ENCODE measurements around the gene KLF9. TPM values are rescaled to one million over a fixed set of nuclear protein-coding genes. Genes with fewer than 3 reads are reported as not detected.
A peak's percentile ranks its signal among the peaks of the same experiment; 100 is the strongest.

The KLF9 gene
- total RNA-seq, 4 donors from 2014 or later: 60.3 to 111 (median 82.9) TPM

- 29% methylated on average over 2 of the region's 2 CpGs for WGBS, 2 donors (ENCODE audit: low coverage in 1 of 2)
- peak overlapping the region; percentile 99 to 100 (median 100) for H3K27ac ChIP-seq
- peak overlapping the region in 3 of 4 donors; percentile 89 to 96 (median 94) for H3K4me3 ChIP-seq
- H3K36me3 ChIP-seq: no peaks in the 10 kb centered on the region
- peaks cover 32 to 63% (median 61%) of the 10 kb centered on the region in 4 donors for H3K4me1 ChIP-seq
- no peaks in the 10 kb centered on the region for H3K27me3 ChIP-seq
- DNase-seq: no peak
- intact Hi-C loops (cut with DNase I; ENCODE audit: low total_unique reads): loop anchor here (10.0 kb wide), 3 partner anchors 365 to 1955 kb away; partner anchors contain the start of genes MAMDC2 and ZFAND5
- in situ Hi-C loops (cut with MboI; ENCODE audit: low pct_ligation_motif_present in 1 of 4, low pct_unique_long_range_greater_than_20kb in 1 of 4, low sequenced_read_pairs in 3 of 4): loop anchor here in 3 of 4 donors (10.0 kb wide), 3 partner anchors 65 to 185 kb away; no protein-coding TSS in a partner anchor
- TF ChIP-seq POLR2AphosphoS5 (IDR thresholded peaks at IDR 0.05): no peak
- TF ChIP-seq POLR2A (IDR thresholded peaks at IDR 0.05): no peak
- TF ChIP-seq EP300 (IDR thresholded peaks at IDR 0.05; ENCODE audit: low read depth): no peak
- TF ChIP-seq, protein P1, sequence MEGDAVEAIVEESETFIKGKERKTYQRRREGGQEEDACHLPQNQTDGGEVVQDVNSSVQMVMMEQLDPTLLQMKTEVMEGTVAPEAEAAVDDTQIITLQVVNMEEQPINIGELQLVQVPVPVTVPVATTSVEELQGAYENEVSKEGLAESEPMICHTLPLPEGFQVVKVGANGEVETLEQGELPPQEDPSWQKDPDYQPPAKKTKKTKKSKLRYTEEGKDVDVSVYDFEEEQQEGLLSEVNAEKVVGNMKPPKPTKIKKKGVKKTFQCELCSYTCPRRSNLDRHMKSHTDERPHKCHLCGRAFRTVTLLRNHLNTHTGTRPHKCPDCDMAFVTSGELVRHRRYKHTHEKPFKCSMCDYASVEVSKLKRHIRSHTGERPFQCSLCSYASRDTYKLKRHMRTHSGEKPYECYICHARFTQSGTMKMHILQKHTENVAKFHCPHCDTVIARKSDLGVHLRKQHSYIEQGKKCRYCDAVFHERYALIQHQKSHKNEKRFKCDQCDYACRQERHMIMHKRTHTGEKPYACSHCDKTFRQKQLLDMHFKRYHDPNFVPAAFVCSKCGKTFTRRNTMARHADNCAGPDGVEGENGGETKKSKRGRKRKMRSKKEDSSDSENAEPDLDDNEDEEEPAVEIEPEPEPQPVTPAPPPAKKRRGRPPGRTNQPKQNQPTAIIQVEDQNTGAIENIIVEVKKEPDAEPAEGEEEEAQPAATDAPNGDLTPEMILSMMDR (IDR thresholded peaks at IDR 0.05): no peak
- H3K9me3 ChIP-seq: no peaks in the 10 kb centered on the region
These were observed 4.7 kb downstream of the KLF9 start for GRCh38 chr9:70409800-70410199.

GRCh38 chr9:70409280-70409679 is 5.2 kb downstream of the KLF9 start:
- Histone ChIP-seq H3K27me3 (no peaks in the 10 kb centered on the region), H3K27ac (peak overlapping the region; percentile 99 to 100 (median 100)), H3K36me3 (no peaks in the 10 kb centered on the region), H3K4me3 (peak overlapping the region in 3 of 4 donors; percentile 2 to 96 (median 89)), H3K4me1 (peaks cover 34 to 64% (median 64%) of the 10 kb centered on the region in 4 donors), H3K9me3 (no peaks in the 10 kb centered on the region)
- intact Hi-C loops (cut with DNase I; ENCODE audit: low total_unique reads) (no loop called here), in situ Hi-C loops (cut with MboI; ENCODE audit: low pct_ligation_motif_present in 1 of 4, low pct_unique_long_range_greater_than_20kb in 1 of 4, low sequenced_read_pairs in 3 of 4) (loop anchor here in 3 of 4 donors (10.0 kb wide), 3 partner anchors 64 to 186 kb away; no protein-coding TSS in a partner anchor)
- peak in 1 of 3 donors; percentile 19 for TF ChIP-seq POLR2AphosphoS5 (IDR thresholded peaks at IDR 0.05)
- TF ChIP-seq, protein P1 (IDR thresholded peaks at IDR 0.05): no peak
- TF ChIP-seq POLR2A (IDR thresholded peaks at IDR 0.05): no peak
- TF ChIP-seq EP300 (IDR thresholded peaks at IDR 0.05; ENCODE audit: low read depth): no peak
- WGBS, 2 donors (ENCODE audit: low coverage in 1 of 2): 52 to 78% methylated on average over 3 of the region's 3 CpGs
- no peak for DNase-seq

DNA sequence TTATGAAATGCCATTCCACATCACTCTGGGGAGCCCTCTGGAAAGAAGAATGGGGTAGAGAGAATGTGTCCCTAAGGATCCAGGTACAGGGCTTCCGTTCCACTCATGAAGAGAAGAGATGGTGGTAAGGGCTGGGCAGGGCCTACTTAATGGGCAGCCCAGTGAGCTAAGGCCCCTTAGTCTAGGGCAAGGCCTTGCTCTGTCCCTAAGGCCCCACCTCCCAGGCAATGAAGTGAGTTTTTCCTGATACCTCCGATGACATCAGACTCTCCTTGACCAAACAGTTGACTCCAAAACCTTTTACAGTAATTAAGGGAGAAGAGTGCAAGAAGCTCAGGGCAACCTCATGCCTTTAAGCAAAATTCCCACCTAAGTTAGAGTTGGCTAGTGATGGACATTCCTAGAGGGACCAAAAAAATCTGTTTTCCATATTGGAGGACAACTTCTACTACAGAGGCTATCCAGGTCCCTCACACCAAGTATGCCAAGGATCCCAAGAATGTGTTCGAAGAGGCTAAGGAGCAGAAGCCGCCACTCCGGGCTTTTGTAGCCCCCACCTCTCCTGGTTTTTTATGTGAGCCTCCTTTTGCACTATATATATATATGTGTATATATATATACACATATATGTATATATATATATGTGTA is 5.9 kb downstream of the KLF9 start:
- TF ChIP-seq POLR2A (IDR thresholded peaks at IDR 0.05) (no peak), POLR2AphosphoS5 (IDR thresholded peaks at IDR 0.05) (peak in 2 of 3 donors; percentile 20 to 39)
- TF ChIP-seq, protein P1 (IDR thresholded peaks at IDR 0.05): no peak

DNA sequence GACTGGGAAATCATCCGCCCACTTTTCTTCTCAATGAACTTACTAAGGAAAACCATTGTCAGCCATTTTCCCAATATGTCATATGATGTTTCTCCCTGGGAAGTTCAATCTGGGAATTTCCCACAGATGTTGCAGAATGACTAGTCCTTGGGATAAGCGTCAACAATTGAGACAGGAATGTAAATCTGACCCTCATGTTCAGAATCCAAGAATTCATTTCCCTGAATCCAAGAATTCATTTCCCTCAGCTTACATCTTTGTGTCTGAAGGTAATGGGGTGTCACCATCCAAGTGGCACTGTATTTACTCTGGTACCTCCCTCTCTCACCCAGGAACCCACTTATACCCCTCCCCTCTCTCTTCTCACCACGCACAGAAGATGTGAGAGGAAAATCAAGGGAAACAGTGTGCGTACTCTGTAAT is 7.4 kb downstream of the KLF9 start:
- intact Hi-C loops (cut with DNase I; ENCODE audit: low total_unique reads): no loop called here
- no peak for DNase-seq
- Histone ChIP-seq H3K4me3 (peak overlapping the region in 1 of 4 donors; percentile 24), H3K4me1 (peaks cover 40 to 86% (median 82%) of the 10 kb centered on the region in 4 donors), H3K27me3 (no peaks in the 10 kb centered on the region), H3K9me3 (no peaks in the 10 kb centered on the region), H3K27ac (peak overlapping the region; percentile 81 to 86 (median 82)), H3K36me3 (no peaks in the 10 kb centered on the region)
- in situ Hi-C loops (cut with MboI; ENCODE audit: low pct_ligation_motif_present in 1 of 4, low pct_unique_long_range_greater_than_20kb in 1 of 4, low sequenced_read_pairs in 3 of 4): loop anchor here in 3 of 4 donors (10.0 kb wide), 3 partner anchors 62 to 188 kb away; no protein-coding TSS in a partner anchor
- 67 to 68% methylated on average over 3 to 4 of the region's 4 CpGs for WGBS, 2 donors (ENCODE audit: low coverage in 1 of 2)
- TF ChIP-seq POLR2AphosphoS5 (IDR thresholded peaks at IDR 0.05): peak in 2 of 3 donors; percentile 51 to 68
- TF ChIP-seq POLR2A (IDR thresholded peaks at IDR 0.05): no peak

More for the DNA sequence above, 5.9 kb downstream of the KLF9 start:
- peak overlapping the region in 1 of 4 donors; percentile 24 for H3K4me3 ChIP-seq
- in situ Hi-C loops (cut with MboI; ENCODE audit: low pct_ligation_motif_present in 1 of 4, low pct_unique_long_range_greater_than_20kb in 1 of 4, low sequenced_read_pairs in 3 of 4): loop anchor here in 3 of 4 donors (10.0 kb wide), 3 partner anchors 64 to 186 kb away; no protein-coding TSS in a partner anchor
- 80 to 85% methylated on average over 2 to 5 of the region's 5 CpGs for WGBS, 2 donors (ENCODE audit: low coverage in 1 of 2)
- no peaks in the 10 kb centered on the region for H3K9me3 ChIP-seq
- DNase-seq: no peak
- no peaks in the 10 kb centered on the region for H3K36me3 ChIP-seq
- intact Hi-C loops (cut with DNase I; ENCODE audit: low total_unique reads): no loop called here
- peak overlapping the region; percentile 81 to 86 (median 82) for H3K27ac ChIP-seq
- no peaks in the 10 kb centered on the region for H3K27me3 ChIP-seq
- peaks cover 36 to 72% (median 71%) of the 10 kb centered on the region in 4 donors for H3K4me1 ChIP-seq
